ENCODE results near the gene EFNB2. TPM values are rescaled to one million over a fixed set of nuclear protein-coding genes. Genes with fewer than 3 reads are reported as not detected.

The EFNB2 gene
- polyA plus RNA-seq, 4 donors: 37.8 to 152 (median 132) TPM

DNA sequence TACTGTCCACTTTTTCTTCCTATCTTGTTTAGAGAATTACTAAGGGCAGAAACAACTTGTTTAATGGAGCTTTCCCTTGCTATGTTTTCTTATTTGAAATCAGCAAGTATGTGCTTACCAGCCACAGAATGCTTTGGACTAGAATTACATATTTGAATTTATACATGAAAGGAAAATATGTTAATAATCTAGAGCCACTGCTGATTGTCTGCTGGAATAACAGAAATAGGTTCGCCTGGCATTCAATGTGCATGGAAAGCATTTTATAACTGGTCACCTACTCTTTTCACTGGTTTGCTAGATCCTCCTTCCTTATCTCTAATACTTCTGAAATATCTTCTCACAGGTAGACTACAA lies 8.0 kb downstream of the EFNB2 start:
- DNase-seq (ENCODE audit: low read depth in 4 of 4, low spot score in 3 of 4): no peak

GRCh38 chr13:106526738-106527444 lies 8.6 kb downstream of the EFNB2 start:
- no peak for DNase-seq (ENCODE audit: low read depth in 4 of 4, low spot score in 3 of 4)

- DNase-seq (ENCODE audit: low read depth in 4 of 4, low spot score in 3 of 4): no peak
Measured at GRCh38 chr13:106525865-106526264, 9.6 kb downstream of the EFNB2 start.

DNA sequence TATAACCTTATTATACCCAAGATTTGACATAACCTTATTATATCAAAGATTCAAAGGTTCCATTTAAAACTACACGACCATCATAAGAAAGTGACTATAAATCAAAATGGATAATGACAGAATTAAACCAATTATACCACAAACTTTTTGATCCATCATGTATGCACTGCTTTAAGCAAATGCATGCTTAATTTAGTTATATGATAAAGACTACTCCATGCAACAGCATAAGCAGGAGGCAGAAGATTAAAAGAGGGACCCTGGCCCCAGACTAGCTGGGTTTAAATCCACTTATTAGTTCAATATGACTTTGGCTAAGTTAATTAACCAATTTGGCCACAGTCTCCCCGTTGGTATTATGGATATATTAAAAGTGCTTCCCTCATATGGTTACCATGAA lies 11.4 kb downstream of the EFNB2 start:
- DNase-seq (ENCODE audit: low read depth in 4 of 4, low spot score in 3 of 4): no peak

GRCh38 chr13:106523576-106523975 lies 11.9 kb downstream of the EFNB2 start:
- no peak for DNase-seq (ENCODE audit: low read depth in 4 of 4, low spot score in 3 of 4)

GRCh38 chr13:106522898-106523525 lies 12.4 kb downstream of the EFNB2 start:
- no peak for DNase-seq (ENCODE audit: low read depth in 4 of 4, low spot score in 3 of 4)

GRCh38 chr13:106522112-106522705 lies 13.3 kb downstream of the EFNB2 start:
- DNase-seq (ENCODE audit: low read depth in 4 of 4, low spot score in 3 of 4): no peak

DNA sequence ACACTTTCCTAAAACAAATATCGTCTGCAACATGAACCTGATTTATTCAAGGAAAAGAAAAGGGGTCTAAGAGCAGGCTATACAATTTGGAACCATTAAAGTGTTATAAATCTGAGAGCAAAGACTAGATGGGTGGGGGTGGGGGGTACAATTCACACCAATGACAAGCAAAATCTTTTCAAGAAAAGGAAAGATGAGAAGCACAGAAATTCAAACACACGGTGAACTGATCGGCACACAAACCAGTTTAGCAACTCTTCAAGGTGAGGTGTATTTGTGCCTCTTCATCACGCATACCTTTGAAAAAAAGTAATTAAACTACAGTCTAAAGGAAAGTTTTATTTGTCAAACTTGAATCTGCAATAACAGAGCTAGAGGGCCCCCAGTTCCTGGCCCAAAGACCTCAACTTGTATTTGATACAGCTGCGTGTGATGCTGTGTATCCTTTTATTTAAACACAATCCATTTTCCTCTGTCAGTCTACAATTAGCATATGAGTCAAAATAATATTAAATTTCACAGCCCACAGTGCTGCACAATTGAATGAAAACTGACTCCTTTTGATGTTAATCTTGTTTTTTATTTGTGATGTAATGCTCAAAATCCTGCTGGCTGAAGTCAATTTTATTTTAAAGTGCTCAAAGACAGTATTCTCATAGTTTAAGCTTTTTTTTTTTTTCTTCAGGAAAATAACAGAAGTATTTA lies 14.2 kb downstream of the EFNB2 start:
- no peak for DNase-seq (ENCODE audit: low read depth in 4 of 4, low spot score in 3 of 4)

GRCh38 chr13:106520251-106521054 lies 15.0 kb downstream of the EFNB2 start:
- DNase-seq (ENCODE audit: low read depth in 4 of 4, low spot score in 3 of 4): no peak

DNA sequence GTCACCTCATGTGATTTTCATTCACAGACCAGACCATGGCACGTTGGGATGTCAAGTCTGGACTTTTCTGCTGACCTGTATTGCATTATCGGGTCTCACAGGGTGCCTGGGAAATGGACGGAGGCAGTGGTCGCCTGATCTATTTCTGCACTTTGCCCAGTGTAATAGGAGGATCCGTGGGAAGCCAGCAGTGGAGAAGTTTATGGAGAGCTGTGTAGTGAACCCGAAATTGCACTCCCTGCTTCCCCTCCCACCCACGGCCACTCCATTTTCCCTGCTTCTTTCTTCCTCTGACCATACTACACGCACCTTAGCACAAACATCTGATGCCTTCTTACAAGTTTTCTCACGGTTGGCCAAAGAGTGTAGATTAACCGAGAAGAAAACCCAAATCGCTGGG lies 16.9 kb downstream of the EFNB2 start:
- DNase-seq (ENCODE audit: low read depth in 4 of 4, low spot score in 3 of 4): no peak

GRCh38 chr13:106517109-106517847 lies 18.2 kb downstream of the EFNB2 start:
- no peak for DNase-seq (ENCODE audit: low read depth in 4 of 4, low spot score in 3 of 4)

- no peak for DNase-seq (ENCODE audit: low read depth in 4 of 4, low spot score in 3 of 4)
Measured at GRCh38 chr13:106515635-106516254, 19.7 kb downstream of the EFNB2 start.

DNA sequence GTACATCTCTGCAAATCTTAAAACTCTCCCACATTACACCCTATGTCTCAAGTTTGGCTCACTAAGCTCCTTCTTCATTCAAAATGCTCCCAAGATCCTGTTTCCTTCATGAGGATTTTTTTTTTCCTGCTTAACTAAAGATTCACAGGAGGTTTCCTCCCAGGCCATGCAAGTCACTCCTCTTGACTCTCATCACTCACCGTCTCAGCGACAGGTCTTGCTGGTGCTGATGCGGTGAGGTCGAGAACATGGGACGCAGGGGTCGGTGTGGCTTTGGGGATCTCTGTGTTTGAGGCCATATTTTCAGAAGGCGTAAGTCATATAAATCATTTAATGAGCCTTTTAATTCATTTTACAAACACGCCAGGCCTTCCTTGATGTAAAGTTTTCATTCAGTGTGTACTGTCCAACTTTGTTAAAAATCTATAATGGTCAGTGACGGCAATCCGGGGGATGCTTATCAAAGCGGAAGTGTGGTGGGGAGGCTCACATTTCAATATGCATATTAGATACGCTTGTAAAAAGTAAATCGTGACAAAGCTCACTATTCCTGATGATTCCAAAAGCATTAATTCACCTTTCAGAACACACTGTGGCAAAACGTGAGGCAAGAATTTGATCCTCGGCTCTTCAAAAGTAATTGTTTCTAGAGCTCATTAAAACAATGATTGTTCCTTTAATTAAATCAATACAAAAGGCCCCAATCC lies 20.4 kb downstream of the EFNB2 start:
- no peak for DNase-seq (ENCODE audit: low read depth in 4 of 4, low spot score in 3 of 4)

GRCh38 chr13:106513025-106513983 lies 22.2 kb downstream of the EFNB2 start:
- DNase-seq (ENCODE audit: low read depth in 4 of 4, low spot score in 3 of 4): no peak

DNA sequence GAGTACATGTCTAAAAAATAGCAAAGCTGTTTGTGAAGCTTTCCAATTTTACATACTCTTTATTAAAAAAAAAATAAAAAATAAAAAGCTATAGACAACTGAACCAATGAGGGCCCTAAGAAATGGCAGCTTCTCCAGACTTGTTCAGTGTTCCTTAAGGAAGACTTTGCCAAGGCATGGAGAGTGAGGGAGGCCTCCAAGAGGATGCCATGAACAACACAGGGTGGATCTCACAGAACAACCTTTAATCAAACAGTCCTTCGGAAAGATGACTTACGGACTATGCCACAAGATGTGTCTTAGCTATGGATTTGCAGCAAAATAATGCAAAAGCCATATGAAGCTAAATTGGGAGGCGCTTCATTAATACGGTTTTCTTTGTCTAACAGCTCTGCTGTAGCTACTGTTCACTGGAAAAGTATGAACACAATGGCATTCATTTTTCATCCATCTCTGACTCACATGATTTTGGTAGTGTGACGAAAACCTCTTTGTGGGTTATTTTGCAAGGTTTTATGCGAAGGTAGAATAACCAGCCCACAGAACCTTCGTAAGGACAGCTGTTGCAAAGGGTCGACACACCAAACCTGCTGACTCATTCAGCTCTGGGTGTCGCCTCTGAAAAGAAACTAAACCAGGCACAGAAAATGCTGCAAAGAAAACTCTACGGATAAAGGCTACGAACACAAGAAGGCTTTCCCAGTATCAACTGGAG lies 27.7 kb downstream of the EFNB2 start:
- no peak for DNase-seq (ENCODE audit: low read depth in 4 of 4, low spot score in 3 of 4)

DNA sequence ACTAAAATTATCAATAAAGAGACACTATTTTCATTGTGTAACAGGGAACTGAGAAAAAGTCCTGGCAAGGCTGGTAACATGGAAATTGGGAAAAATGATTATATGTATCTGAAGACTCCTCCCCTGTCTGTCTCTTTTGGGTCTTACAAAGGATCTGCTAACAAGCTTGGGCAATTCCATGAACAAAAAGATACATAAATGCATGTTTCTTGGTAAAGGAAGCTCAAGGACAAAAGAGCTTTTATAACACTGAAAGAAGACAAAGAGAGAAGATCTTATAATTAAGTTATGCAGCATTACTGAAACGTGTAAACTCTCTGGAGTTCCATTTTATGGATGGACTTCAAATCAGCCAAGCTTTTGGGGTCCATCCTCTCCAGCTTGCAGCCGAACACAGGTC lies 29.2 kb downstream of the EFNB2 start:
- DNase-seq (ENCODE audit: low read depth in 4 of 4, low spot score in 3 of 4): no peak

DNA sequence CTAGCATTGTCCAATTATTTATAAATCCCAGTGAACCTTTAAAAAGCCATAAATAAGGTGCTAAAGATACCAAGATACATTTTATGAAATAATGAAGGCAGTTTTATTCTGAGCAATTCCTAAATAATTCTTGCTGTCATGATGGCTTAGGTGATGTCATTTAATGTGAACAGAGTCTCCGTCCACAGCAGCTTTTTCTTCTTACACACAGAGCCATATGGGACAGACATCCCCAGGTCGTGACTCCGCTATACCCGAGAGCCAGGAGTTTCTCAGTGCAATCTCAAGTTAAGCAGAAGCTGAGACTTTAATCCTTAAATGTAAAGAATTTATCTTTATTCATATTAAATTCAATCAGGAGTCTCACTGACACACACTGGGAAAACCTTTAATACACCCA lies 29.7 kb downstream of the EFNB2 start:
- DNase-seq (ENCODE audit: low read depth in 4 of 4, low spot score in 3 of 4): no peak
